H1 (cell line): ENCODE results near the gene PEX14.

Experiments
- ATF3 ChIP-seq: IDR thresholded peaks from 2 replicates; pipeline ENCODE4 v1.6.1; 2011; ENCODE audit warnings: low read depth, mild to moderate bottlenecking, low read length; ENCODE audit not compliant: insufficient read depth
- BRCA1 ChIP-seq: IDR thresholded peaks from 2 replicates; pipeline ENCODE4 v1.6.1; 2012; ENCODE audit warnings: low read depth, low read length, improper control_type of control experiment
- CEBPB ChIP-seq: IDR thresholded peaks from 2 replicates; pipeline ENCODE4 v1.6.1; 2012; ENCODE audit warnings: low read depth, low read length
- CTCF ChIP-seq, 3 experiments: IDR thresholded peaks; 1 replicate in 2 of 3; 2 replicates in 1 of 3; pipeline versions ENCODE4 v1.5.1 to v1.6.1; 2011; ENCODE audit warnings: low read length in 3 of 3, mild to moderate bottlenecking in 3 of 3, inconsistent platforms in 2 of 3, low read depth in 1 of 3, moderate library complexity in 1 of 3; ENCODE audit not compliant: insufficient read depth in 1 of 3; ENCODE audit errors: control extremely low read depth in 1 of 3
- EZH2 ChIP-seq: fragments of 200-600 bp; sonication (generic); IDR thresholded peaks from 2 replicates; pipeline ENCODE4 v1.7.1; 2012; ENCODE audit warnings: low read depth, mild to moderate bottlenecking, moderate library complexity, low read length, inconsistent platforms; ENCODE audit not compliant: severe bottlenecking
- HDAC2 ChIP-seq, 2 experiments: fragments of 300-600 bp in 1 of 2; sonication (generic) in 1 of 2; IDR thresholded peaks; 2 replicates each; pipeline ENCODE4 v1.6.1; 2011 to 2012; ENCODE audit warnings: low read depth in 2 of 2, low read length in 2 of 2, mild to moderate bottlenecking in 2 of 2, moderate library complexity in 2 of 2, borderline replicate concordance in 1 of 2, inconsistent platforms in 1 of 2
- MAFK ChIP-seq: IDR thresholded peaks from 2 replicates; pipeline ENCODE4 v1.6.1; 2012; ENCODE audit warnings: low read depth, mild to moderate bottlenecking, improper control_type of control experiment, low read length
- POLR2AphosphoS5 ChIP-seq: IDR thresholded peaks from 2 replicates; pipeline ENCODE4 v1.6.1; 2011; ENCODE audit warnings: low read depth, low read length
- SIN3A ChIP-seq, 2 experiments: IDR thresholded peaks in 1 of 2; conservative IDR thresholded peaks in 1 of 2; 2 replicates each; pipeline ENCODE4 v1.6.1; 2011 to 2012; ENCODE audit warnings: low read length in 2 of 2, improper control_type of control experiment in 1 of 2, low read depth in 1 of 2, mild to moderate bottlenecking in 1 of 2
- SP1 ChIP-seq: IDR thresholded peaks from 2 replicates; pipeline ENCODE4 v1.6.1; 2011; ENCODE audit warnings: low read depth, low read length
- USF2 ChIP-seq: IDR thresholded peaks from 2 replicates; pipeline ENCODE4 v1.6.1; 2011; ENCODE audit warnings: low read length, improper control_type of control experiment

GRCh38 chr1:10438677-10439163 is 36.0 kb upstream of the PEX14 start:
- TF ChIP-seq ATF3 (no peak), POLR2AphosphoS5 (no peak), BRCA1 (no peak), USF2 (no peak), CTCF (IDR thresholded peaks at IDR 0.05; ENCODE audit: control extremely low read depth in 1 of 3, insufficient read depth in 1 of 3, low read depth in 1 of 3, low read length in 3 of 3) (no peak), MAFK (no peak), SIN3A (conservative IDR thresholded peaks at IDR 0.05 in 1 of 2, IDR thresholded peaks at IDR 0.05 in 1 of 2; ENCODE audit: low read depth in 1 of 2, low read length in 2 of 2) (no peak), CEBPB (no peak), SP1 (no peak), EZH2 (no peak), HDAC2 (IDR thresholded peaks at IDR 0.05; ENCODE audit: borderline replicate concordance in 1 of 2, low read depth in 2 of 2, low read length in 2 of 2) (no peak)
